K562 (cell line): ENCODE measurements around the gene SLC1A4. TPM values are rescaled to one million over a fixed set of nuclear protein-coding genes. Genes with fewer than 3 reads are reported as not detected.

ENCODE experiments used
- ASH1L ChIP-seq: fragments of 450-650 bp; IDR thresholded peaks from 2 replicates; pipeline ENCODE4 v1.6.1; 2018; ENCODE audit warnings: borderline replicate concordance, mild to moderate bottlenecking, low read depth; ENCODE audit not compliant: partially characterized antibody
- CBX8 ChIP-seq: fragments of 200-600 bp; sonication (generic); IDR thresholded peaks from 2 replicates; pipeline ENCODE4 v1.6.1; 2012; ENCODE audit warnings: borderline replicate concordance, mixed run types, low read depth, mild to moderate bottlenecking, moderate library complexity, mixed read lengths, low read length, control low read depth, inconsistent platforms; ENCODE audit not compliant: poor library complexity, severe bottlenecking; ENCODE audit errors: extremely low read depth
- CCNT2 ChIP-seq: IDR thresholded peaks from 2 replicates; pipeline ENCODE4 v1.6.1; 2011; ENCODE audit warnings: borderline replicate concordance, low read depth, mild to moderate bottlenecking, moderate library complexity, mixed read lengths, low read length; ENCODE audit not compliant: insufficient read length; ENCODE audit errors: extremely low read depth
- CEBPZ ChIP-seq: fragments of 150-350 bp; IDR thresholded peaks from 2 replicates; pipeline ENCODE4 v1.6.1; 2014; ENCODE audit warnings: low read depth, mild to moderate bottlenecking, low read length, borderline replicate concordance
- CHD2 ChIP-seq: IDR thresholded peaks from 2 replicates; pipeline ENCODE4 v1.6.1; 2011; ENCODE audit warnings: low read depth, low read length
- CTBP1 ChIP-seq: fragments of 450-650 bp; IDR thresholded peaks from 2 replicates; pipeline ENCODE4 v1.6.1; 2016; ENCODE audit warnings: borderline replicate concordance
- HSF4 ChIP-seq: fragments of 250-450 bp; sonication (Bioruptor Pico); IDR thresholded peaks from 2 replicates; pipeline ENCODE4 v2.1.2; 2022; ENCODE audit warnings: mild to moderate bottlenecking, moderate library complexity, borderline replicate concordance
- MBD2 ChIP-seq: sonication (generic); IDR thresholded peaks from 2 replicates; pipeline ENCODE4 v1.6.1; 2016; ENCODE audit warnings: low read depth, borderline replicate concordance
- PHF20 ChIP-seq: fragments of 450-650 bp; IDR thresholded peaks from 2 replicates; pipeline ENCODE4 v1.6.1; 2018; ENCODE audit not compliant: partially characterized antibody
- PURB ChIP-seq: sonication (generic); formaldehyde crosslinking; IDR thresholded peaks from 2 replicates; pipeline ENCODE4 v1.9.0; 2021; ENCODE audit warnings: low read depth, mild to moderate bottlenecking, missing genetic modification reagents
- SIN3B ChIP-seq: fragments of 450-650 bp; IDR thresholded peaks from 2 replicates; pipeline ENCODE4 v1.6.1; 2017; ENCODE audit warnings: low read depth, mild to moderate bottlenecking, moderate library complexity
- TFE3 ChIP-seq: fragments of 450-650 bp; formaldehyde crosslinking; IDR thresholded peaks from 2 replicates; pipeline ENCODE4 v1.4.0; 2020; ENCODE audit warnings: mild to moderate bottlenecking, mixed read lengths
- TOE1 ChIP-seq, 2 experiments: fragments of 450-650 bp in 1 of 2; sonication (generic) in 1 of 2; formaldehyde crosslinking in 1 of 2; IDR thresholded peaks; 2 replicates each; pipeline versions ENCODE4 v1.7.1 to v1.8.0; 2016 to 2022; ENCODE audit warnings: borderline replicate concordance in 2 of 2, mild to moderate bottlenecking in 2 of 2, antibody characterized with exemption in 1 of 2, inconsistent platforms in 1 of 2, low read depth in 1 of 2, missing genetic modification reagents in 1 of 2, moderate library complexity in 1 of 2
- ZBTB5 ChIP-seq: fragments of 450-650 bp; IDR thresholded peaks from 2 replicates; pipeline ENCODE4 v1.6.1; 2017; ENCODE audit warnings: antibody characterized with exemption
- ZFX ChIP-seq: sonication (generic); formaldehyde crosslinking; IDR thresholded peaks from 2 replicates; pipeline ENCODE4 v1.8.0; 2022; ENCODE audit warnings: mild to moderate bottlenecking, missing genetic modification reagents, moderate library complexity
- ZNF12 ChIP-seq: sonication (generic); formaldehyde crosslinking; IDR thresholded peaks from 2 replicates; pipeline ENCODE4 v1.4.0; 2020; ENCODE audit warnings: mild to moderate bottlenecking, missing genetic modification reagents
- ZNF224 ChIP-seq: sonication (generic); formaldehyde crosslinking; IDR thresholded peaks from 2 replicates; pipeline ENCODE4 v1.8.0; 2022; ENCODE audit warnings: mild to moderate bottlenecking, missing genetic modification reagents
- polyA plus RNA-seq, 8 experiments: library from polyadenylated mRNA; depleted of rRNA in 4 of 8; stranded (reverse) in 5 of 8; unstranded in 3 of 8; fragments of >200 nt; fragmentation: Nextera tagmentation in 2 of 8; fragmentation: Illumina TruSeq in 1 of 8; extraction: Ambion mirVana in 2 of 8; extraction: Trizol in 1 of 8; gene quantifications; 2 replicates each; pipeline versions ENCODE4 v1.2.1 to v1.2.3, GENCODE V29; 2011 to 2014; ENCODE audit warnings: inconsistent platforms in 1 of 8, missing spikeins in 1 of 8
- total RNA-seq, 7 experiments: library from RNA; depleted of rRNA in 6 of 7; stranded (reverse); fragments of >200 nt in 6 of 7; fragmentation: Illumina TruSeq in 2 of 7; extraction: Trizol in 2 of 7; gene quantifications; 2 replicates each; pipeline versions ENCODE4 v1.2.1 to v1.2.3, GENCODE V29; 2011 to 2021; ENCODE audit warnings: low replicate concordance in 1 of 7

Gene SLC1A4
- total and polyA plus RNA-seq, 9 of the 15 experiments (the other 6 are each of a cell fraction or from before 2014, with no cell fraction given): 4.4 to 24.0 (median 10.9) TPM

DNA sequence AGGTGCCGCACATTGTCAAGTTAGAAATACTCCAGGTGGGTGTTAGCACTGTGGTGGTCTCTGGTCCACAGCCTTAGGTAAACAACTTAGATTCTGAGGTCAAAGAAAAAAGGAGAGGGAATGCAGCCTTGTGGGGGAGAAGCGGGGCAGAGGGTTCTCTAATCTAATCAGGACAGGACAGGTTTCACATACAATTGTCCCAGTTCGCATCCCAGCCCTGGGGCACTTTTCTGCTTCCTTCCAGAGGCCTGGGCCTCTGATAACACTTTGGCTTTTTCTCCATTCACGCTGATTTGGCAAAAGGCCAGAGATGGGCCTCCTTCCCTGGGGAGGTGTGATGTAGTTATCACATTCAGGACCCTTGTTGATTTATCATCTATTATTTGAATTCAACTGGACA lies 32.5 kb downstream of the SLC1A4 start (continued):
- no peak for TF ChIP-seq TFE3 (CRISPR knock-in tag)
- TF ChIP-seq HSF4 (CRISPR knock-in tag): no peak
- peak; percentile 96 for TF ChIP-seq CCNT2
- TF ChIP-seq SIN3B: no peak
- no peak for TF ChIP-seq PURB (CRISPR knock-in tag)
- TF ChIP-seq TOE1 (IDR thresholded peaks at IDR 0.05; ENCODE audit: borderline replicate concordance): no peak
- no peak for TF ChIP-seq TOE1 (CRISPR knock-in tag; IDR thresholded peaks at IDR 0.05; ENCODE audit: borderline replicate concordance, low read depth)
- TF ChIP-seq ZNF224 (CRISPR knock-in tag): no peak
- TF ChIP-seq ASH1L: no peak
- TF ChIP-seq PHF20: no peak
- TF ChIP-seq ZFX (CRISPR knock-in tag): peak; percentile 66
- TF ChIP-seq CTBP1: peak; percentile 96
- no peak for TF ChIP-seq CBX8
- TF ChIP-seq ZBTB5: no peak
- no peak for TF ChIP-seq ZNF12 (CRISPR knock-in tag)
- TF ChIP-seq CHD2: no peak
- TF ChIP-seq MBD2: peak; percentile 47; the same call in 1 of the 2 replicates
- no peak for TF ChIP-seq CEBPZ
